K562 (cell line): Measurements from ENCODE around the gene SNX3. TPM values are rescaled to one million over a fixed set of nuclear protein-coding genes. Genes with fewer than 3 reads are reported as not detected.

Experiments
- MGA ChIP-seq: fragments of 450-650 bp; IDR thresholded peaks from 2 replicates; pipeline ENCODE4 v1.6.1; 2016; ENCODE audit warnings: mild to moderate bottlenecking, moderate library complexity
- SNAPC5 ChIP-seq: fragments of 250-450 bp; sonication (Bioruptor Pico); IDR thresholded peaks from 2 replicates; pipeline ENCODE4 v1.8.0; 2021; ENCODE audit warnings: moderate library complexity, mild to moderate bottlenecking, inconsistent platforms
- polyA plus RNA-seq, 8 experiments: library from polyadenylated mRNA; depleted of rRNA in 4 of 8; stranded (reverse) in 5 of 8; unstranded in 3 of 8; fragments of >200 nt; fragmentation: Nextera tagmentation in 2 of 8; fragmentation: Illumina TruSeq in 1 of 8; extraction: Ambion mirVana in 2 of 8; extraction: Trizol in 1 of 8; gene quantifications; 2 replicates each; pipeline versions ENCODE4 v1.2.1 to v1.2.3, GENCODE V29; 2011 to 2014; ENCODE audit warnings: inconsistent platforms in 1 of 8, missing spikeins in 1 of 8
- total RNA-seq, 7 experiments: library from RNA; depleted of rRNA in 6 of 7; stranded (reverse); fragments of >200 nt in 6 of 7; fragmentation: Illumina TruSeq in 2 of 7; extraction: Trizol in 2 of 7; gene quantifications; 2 replicates each; pipeline versions ENCODE4 v1.2.1 to v1.2.3, GENCODE V29; 2011 to 2021; ENCODE audit warnings: low replicate concordance in 1 of 7

The SNX3 gene
- total and polyA plus RNA-seq, 9 of the 15 experiments (the other 6 are each of a cell fraction or from before 2014, with no cell fraction given) = 48.9 to 410 (median 159) TPM

GRCh38 chr6:108252055-108252454, 8.8 kb downstream of the SNX3 start (continued):
- TF ChIP-seq MGA (no peak), SNAPC5 (CRISPR knock-in tag) (no peak)
